GM08714 (cell line): ENCODE data around the gene STYXL2.

Experiments
- H3K4me3 ChIP-seq: fragments of 200-500 bp; sonication (Bioruptor generic); 2 replicates; pipeline ENCODE4 v1.5.1; 2014; ENCODE audit warnings: mild to moderate bottlenecking, low read length, inconsistent platforms
- ZNF274 ChIP-seq: IDR thresholded peaks from 2 replicates; pipeline ENCODE4 v1.6.1; 2012; ENCODE audit warnings: mild to moderate bottlenecking, low read depth, low read length

Gene STYXL2

DNA sequence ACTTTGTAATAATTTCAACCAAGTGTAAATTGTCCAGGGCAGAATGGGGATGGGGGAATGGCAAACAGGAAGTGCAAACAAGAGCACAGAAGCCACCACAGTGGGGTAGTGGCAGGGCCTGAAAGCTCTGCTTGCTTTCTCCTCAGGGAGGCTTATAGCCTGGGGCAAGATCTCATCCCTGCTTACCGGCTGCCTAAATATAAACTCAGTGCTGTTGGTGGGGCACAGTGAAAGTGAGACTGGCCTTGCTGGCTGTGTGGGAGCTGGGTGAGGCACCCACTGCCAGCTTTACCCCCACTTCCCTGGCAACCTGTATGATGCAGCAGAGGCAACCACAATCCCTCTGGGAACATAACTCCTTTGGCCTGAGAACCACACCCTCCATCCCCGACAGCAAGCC lies 15.2 kb downstream of the STYXL2 start:
- TF ChIP-seq ZNF274, result no peak
- H3K4me3 ChIP-seq, result no peak overlapping the region

DNA sequence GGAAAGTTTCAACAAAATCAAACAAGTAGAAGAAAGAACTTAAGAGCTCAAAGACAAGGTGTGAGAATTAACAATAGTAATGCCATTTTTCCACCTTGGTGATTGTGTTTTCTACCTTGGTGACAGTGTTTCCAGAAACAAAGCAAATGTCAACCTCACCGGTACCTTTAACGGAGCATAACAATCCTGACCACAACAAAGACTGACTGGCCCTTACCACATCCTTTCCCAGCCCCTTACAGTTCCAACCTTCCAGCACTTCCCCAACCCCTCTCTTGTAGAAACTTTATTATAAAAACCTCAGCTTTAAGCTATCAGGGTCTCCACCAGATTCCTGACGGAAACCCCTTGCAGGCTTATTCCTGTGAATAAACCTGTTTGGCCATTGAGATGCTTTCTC lies 16.7 kb downstream of the STYXL2 start:
- no peak for TF ChIP-seq ZNF274

DNA sequence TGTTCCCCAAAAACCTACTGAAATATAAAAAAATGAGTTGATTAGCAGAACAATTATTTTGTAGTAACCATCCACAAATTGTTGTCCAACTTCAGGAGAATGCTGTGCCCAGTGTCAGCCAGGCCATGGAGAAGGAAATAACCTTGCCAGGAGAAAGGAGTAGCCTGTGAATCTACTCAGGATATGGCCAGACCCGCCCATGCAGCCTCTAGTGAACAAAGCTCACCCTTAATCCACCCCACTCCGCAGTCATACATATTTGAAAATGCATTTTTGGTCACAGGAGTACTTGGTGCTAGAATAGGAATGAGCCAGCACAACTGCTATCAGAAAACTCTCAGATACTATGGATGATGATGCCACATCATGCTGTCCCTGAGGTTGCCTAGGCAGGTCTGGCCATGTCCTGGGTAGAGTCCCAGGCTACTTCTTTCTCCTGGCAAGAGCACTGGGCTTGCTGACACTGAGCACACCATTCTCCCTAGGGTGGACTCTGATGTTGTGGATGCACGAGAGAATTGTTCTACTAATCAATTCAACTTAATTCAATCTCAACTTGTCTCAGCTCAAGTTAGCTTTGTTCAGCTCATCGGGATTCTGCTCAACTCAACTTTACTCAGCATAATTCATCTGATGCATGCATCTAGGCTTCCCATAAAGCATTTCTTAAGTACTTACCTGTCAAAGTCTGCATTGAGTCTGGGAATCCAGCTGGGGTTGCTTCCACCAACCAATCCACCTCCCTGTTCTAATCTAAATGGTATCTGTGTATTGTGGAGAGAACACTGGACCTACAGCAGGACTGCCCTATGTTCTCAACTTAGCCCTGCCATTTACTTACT lies 18.2 kb downstream of the STYXL2 start:
- no peak overlapping the region for H3K4me3 ChIP-seq
- TF ChIP-seq ZNF274, result no peak

More for the DNA sequence above, 16.7 kb downstream of the STYXL2 start:
- H3K4me3 ChIP-seq, result no peak overlapping the region

DNA sequence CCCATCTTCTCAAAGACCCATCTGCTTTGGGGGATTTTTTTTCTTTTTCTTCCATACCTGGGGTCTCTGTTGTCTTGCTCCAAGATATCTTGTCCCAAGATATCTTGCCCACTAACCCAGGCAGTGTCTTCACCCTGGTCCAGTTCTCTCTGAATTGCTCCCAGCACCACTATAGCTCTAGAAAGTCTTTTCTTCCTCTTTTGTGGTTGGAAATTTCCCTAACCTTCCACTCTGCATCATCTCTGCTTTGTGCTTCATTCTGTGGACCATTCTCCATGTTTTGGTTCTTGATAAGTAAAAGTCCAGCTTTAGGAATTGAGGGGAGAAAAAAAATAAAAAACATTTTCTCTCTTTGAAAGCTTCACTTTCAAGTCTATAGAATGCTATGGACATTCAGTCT lies 20.9 kb downstream of the STYXL2 start:
- H3K4me3 ChIP-seq, result no peak overlapping the region
- TF ChIP-seq ZNF274, result no peak

DNA sequence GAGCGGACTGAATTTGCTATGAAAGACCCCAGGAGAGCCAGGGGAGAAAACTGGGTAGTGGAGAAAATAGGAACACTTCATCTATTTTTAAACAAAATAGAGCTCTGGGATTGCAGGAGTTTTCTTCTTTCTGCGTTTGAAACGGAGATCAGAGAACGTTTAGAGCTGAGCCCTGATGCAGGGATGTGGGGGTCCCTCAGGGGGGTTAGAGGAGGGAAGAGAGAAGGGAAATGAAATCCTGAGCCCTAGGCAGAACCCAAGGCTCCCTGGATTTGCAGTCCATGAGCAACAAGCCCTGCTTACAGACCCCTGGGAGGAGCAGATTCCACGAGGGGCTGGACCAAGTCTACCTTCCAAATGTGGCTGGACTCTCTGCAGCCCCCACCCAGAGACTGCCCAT lies 21.8 kb downstream of the STYXL2 start:
- TF ChIP-seq ZNF274, result no peak

DNA sequence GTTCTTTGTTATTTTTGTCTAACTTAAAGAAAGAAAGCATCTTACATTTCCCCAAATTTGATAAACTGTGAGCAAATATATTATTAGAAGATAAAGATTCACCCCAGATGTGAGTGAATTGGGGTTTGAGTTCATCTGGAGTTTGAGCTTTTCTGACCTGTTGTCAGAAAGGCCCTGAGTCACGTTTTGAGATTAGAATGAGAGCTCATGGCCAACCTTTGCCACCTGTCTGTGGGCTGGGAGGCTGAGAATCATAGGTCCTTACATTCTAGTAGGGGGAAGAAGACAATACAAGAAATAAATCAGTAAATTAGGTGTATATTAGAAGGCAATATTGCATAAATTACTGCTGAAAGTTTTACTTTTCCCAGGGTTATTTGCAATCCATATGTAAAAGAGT lies 22.3 kb downstream of the STYXL2 start:
- no peak overlapping the region for H3K4me3 ChIP-seq
- TF ChIP-seq ZNF274, result no peak

More for the DNA sequence above, 21.8 kb downstream of the STYXL2 start:
- no peak overlapping the region for H3K4me3 ChIP-seq

DNA sequence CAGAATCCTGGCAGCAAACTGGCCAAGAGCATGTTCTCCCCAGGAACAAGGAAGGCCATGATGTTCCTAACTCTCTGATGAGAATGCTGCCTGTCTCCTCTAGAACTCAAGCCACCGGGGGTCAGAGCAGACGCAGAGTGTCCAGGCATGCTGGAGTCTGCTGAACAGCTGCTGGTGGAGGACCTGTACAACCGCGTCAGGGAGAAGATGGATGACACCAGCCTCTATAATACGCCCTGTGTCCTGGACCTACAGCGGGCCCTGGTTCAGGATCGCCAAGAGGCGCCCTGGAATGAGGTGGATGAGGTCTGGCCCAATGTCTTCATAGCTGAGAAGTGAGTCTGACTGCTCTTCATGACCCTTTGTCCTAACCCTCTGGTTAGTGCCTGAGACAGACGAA lies 23.4 kb downstream of the STYXL2 start:
- H3K4me3 ChIP-seq, result no peak overlapping the region
- no peak for TF ChIP-seq ZNF274

DNA sequence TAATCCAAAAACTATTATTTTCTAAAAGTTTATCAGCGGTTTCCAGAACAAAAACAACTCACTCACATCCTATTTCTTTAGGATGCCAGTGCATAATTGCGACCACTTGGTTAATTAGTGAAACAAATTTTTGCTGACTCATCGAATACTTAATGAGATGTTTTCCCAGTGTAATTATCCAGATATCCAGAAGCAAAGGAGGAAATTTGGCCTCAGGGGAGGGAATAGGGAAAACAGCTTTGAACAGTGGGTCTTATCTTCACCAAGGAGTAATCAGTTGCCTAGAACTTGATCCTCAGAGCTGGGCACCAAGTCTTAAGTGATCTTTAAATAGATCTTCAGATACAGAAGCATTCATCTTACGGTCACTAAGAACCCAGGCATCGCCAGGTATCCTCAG lies 24.3 kb downstream of the STYXL2 start:
- H3K4me3 ChIP-seq, result no peak overlapping the region
- no peak for TF ChIP-seq ZNF274

DNA sequence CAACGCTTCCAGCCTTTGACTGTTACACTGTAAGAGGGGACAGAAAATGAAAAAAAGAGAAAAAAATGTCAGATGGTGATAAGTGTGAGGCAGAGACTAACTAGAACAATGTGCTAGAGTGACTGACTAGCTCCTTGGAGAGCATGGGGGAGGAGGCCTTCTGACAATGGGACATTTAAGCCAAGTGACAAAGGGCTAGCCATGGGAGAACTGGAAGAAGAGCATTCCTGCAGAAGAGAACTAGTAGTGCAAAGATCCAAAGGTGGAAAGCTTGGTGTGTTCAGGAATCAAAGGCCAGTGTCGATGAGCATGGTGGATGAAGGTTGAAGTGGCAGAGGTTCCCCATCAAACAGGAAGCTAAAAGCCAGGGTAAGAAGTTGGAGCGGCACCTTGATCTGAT lies 25.8 kb downstream of the STYXL2 start:
- no peak for TF ChIP-seq ZNF274
- H3K4me3 ChIP-seq, result no peak overlapping the region

DNA sequence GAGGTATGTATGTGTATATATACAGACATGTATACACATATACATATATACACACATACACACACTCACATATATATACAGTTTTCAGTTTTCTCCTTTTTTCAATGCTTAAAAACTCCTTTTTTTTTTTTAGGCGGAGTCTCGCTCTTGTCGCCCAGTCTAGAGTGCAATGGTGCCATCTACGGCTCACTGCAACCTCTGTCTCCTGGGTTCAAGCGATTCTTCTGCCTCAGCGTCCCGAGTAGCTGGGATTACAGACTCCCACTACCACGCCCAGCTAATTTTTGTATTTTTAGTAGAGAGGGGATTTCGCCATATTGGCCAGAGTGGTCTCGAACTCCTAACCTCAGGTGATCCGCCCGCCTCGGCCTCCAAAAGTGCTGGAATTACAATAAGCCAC lies 27.0 kb downstream of the STYXL2 start:
- no peak for TF ChIP-seq ZNF274
- H3K4me3 ChIP-seq, result no peak overlapping the region; the same call in 1 of the 2 replicates

DNA sequence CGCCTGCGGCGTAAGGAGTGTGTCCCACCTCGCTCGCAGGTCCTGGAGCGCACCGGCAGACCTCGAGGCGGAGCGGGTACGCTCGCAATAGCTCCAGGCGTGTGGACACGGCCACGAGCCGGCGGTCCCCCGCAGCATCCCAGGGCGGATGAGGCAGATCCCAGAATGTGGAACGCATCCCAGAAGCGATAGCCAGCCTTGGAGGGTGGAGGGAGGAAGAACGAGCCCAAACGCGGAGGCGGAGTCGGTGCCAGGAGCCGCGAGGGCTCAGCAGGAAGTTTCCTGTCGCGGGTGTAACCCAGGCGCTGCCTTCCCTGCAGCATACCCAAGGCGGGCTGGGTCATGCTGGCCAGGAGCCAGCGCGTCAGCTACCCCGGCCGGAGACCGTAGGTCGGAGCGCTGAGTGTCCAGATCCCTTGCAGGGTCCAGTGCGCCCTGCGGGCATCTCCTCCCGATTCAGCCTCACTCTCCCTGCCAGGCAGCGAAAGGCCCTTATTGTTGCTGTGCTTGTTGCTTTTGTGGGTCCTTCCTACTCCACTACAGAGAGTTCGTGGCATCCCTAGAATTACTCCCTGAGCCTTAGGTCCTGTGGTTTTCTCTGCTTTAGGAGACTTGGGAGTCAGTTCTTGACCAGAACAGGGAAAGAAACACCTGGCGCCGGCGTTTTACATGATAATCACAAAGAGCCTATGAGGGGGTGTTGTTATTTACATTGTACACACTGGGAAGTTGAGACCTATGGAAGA lies 27.7 kb downstream of the STYXL2 start:
- peak overlapping the region; percentile 21; the same call in 1 of the 2 replicates for H3K4me3 ChIP-seq

DNA sequence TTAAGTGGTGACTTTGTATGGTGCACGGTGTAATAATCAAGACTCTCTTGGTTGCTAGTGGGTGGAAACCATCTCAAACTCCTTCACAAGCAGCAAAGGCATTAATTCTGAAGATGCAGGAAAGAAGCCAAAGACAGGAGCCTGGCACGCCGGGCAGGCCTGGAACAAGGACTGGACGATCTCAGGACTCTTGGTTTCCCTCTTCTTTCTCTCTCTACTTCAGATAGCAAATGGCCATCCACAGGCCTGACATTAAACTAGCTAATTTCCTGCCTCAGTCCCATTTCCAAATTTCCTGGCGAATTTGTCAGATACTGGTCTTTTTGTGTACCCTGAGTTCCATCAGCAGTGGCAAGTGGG lies 28.2 kb downstream of the STYXL2 start:
- TF ChIP-seq ZNF274, result no peak
- no peak overlapping the region for H3K4me3 ChIP-seq

More for the DNA sequence above, 27.7 kb downstream of the STYXL2 start:
- no peak for TF ChIP-seq ZNF274

DNA sequence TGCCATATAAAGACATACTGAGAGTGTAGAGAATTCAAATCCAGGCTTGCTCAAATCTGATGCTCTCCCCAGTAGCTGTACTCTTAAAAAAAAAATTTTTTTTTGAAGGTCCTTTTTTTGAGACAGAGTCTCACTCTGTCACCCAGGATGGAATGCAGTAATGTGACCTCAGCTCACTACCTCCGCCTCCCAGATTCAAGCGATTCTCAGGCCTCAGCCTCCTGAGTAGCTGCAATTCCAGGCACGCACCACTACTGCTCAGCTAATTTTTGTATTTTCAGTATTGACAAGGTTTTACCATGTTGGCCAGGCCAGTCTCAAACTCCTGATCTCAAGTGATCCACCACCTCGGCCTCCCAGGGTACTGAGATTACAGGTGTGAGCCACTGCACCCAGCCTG lies 28.7 kb downstream of the STYXL2 start:
- H3K4me3 ChIP-seq, result no peak overlapping the region
- no peak for TF ChIP-seq ZNF274

DNA sequence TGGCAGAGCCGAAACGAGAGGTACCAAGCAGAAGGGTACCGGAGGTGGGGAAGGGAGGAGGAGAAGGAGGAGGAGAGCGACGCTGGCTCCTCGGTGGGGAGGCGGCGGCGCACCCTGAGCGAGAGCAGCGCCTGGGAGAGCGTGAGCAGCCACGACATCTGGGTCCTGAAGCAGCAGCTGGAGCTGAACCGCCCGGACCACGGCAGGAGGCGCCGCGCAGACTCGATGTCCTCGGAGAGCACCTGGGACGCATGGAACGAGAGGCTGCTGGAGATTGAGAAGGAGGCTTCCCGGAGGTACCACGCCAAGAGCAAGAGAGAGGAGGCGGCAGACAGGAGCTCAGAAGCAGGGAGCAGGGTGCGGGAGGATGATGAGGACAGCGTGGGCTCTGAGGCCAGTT lies 32.4 kb downstream of the STYXL2 start:
- no peak overlapping the region for H3K4me3 ChIP-seq
- no peak for TF ChIP-seq ZNF274

DNA sequence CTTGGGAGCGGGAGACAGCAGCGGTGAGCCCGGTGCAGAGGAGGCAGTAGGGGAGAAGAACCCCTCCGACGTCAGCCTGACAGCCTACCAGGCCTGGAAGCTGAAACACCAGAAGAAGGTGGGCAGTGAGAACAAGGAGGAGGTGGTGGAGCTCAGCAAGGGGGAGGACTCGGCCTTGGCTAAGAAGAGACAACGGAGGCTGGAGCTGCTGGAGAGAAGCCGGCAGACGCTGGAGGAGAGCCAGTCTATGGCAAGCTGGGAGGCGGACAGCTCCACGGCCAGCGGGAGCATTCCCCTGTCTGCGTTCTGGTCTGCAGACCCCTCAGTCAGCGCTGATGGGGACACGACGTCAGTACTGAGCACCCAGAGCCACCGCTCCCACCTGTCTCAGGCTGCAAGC lies 32.9 kb downstream of the STYXL2 start:
- no peak overlapping the region for H3K4me3 ChIP-seq
- TF ChIP-seq ZNF274, result no peak

DNA sequence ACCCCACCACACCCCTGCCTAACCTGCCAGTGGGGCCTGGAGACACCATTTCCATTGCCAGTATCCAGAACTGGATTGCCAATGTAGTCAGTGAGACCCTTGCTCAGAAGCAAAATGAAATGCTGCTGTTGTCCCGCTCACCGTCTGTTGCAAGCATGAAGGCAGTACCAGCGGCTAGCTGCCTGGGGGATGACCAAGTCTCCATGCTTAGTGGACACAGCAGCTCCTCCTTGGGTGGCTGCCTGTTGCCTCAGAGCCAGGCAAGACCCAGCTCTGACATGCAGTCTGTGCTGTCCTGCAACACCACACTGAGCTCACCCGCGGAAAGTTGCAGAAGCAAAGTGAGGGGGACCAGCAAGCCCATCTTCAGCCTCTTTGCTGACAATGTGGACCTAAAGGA lies 33.4 kb downstream of the STYXL2 start:
- no peak for TF ChIP-seq ZNF274
- no peak overlapping the region for H3K4me3 ChIP-seq
